ENCODE measurements around the gene IL19.

DNA sequence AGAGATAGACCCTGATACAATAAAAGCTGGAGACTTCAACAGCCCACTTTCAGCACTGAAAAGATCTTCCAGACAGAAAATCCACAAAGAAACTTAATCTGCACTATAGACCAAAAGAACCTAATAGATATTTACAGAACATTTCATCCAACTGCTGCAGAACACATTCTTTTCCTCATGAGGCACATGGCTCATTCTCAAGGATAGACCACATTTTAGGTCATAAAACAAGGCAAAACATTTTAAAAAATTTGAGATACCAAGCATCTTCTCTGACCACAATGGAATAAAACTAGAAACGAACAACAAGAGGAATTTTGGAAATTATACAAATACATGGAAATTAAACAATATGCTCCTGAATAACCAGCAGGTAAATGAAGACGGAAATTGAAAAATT is 79.8 kb downstream of the IL19 start:
- TF ChIP-seq, protein P1, sequence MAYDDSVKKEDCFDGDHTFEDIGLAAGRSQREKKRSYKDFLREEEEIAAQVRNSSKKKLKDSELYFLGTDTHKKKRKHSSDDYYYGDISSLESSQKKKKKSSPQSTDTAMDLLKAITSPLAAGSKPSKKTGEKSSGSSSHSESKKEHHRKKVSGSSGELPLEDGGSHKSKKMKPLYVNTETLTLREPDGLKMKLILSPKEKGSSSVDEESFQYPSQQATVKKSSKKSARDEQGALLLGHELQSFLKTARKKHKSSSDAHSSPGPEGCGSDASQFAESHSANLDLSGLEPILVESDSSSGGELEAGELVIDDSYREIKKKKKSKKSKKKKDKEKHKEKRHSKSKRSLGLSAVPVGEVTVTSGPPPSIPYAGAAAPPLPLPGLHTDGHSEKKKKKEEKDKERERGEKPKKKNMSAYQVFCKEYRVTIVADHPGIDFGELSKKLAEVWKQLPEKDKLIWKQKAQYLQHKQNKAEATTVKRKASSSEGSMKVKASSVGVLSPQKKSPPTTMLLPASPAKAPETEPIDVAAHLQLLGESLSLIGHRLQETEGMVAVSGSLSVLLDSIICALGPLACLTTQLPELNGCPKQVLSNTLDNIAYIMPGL (CRISPR knock-in tag; IDR thresholded peaks at IDR 0.05) = no peak
- no peak for TF ChIP-seq ESRRA (CRISPR knock-in tag; IDR thresholded peaks at IDR 0.05; ENCODE audit: borderline replicate concordance)
- TF ChIP-seq ATF1 (CRISPR knock-in tag; IDR thresholded peaks at IDR 0.05) = no peak
- no peak for TF ChIP-seq ZNF138 (CRISPR knock-in tag; conservative IDR thresholded peaks at IDR 0.05)
- TF ChIP-seq CREB1 (CRISPR knock-in tag; IDR thresholded peaks at IDR 0.05) = no peak
- TF ChIP-seq, protein P2, sequence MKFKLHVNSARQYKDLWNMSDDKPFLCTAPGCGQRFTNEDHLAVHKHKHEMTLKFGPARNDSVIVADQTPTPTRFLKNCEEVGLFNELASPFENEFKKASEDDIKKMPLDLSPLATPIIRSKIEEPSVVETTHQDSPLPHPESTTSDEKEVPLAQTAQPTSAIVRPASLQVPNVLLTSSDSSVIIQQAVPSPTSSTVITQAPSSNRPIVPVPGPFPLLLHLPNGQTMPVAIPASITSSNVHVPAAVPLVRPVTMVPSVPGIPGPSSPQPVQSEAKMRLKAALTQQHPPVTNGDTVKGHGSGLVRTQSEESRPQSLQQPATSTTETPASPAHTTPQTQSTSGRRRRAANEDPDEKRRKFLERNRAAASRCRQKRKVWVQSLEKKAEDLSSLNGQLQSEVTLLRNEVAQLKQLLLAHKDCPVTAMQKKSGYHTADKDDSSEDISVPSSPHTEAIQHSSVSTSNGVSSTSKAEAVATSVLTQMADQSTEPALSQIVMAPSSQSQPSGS (CRISPR knock-in tag; IDR thresholded peaks at IDR 0.05; ENCODE audit: borderline replicate concordance, low read depth) = no peak

Data from WTC11 (cell line).